GM10248 (cell line): ENCODE results near the gene STAB1.

ENCODE experiments used
- CTCF ChIA-PET: fragments of 300-600 bp; sonication (Branson Sonifier 250); formaldehyde crosslinking; extraction: SDS; loops from one replicate; lab custom pipeline; 2021; ENCODE audit warnings: antibody characterized with exemption; lab: Yijun Ruan, JAX
- POLR2A ChIA-PET: fragments of 350-650 bp; sonication (Branson Sonifier 250); formaldehyde crosslinking; extraction: SDS; loops from one replicate; lab custom pipeline; 2020; ENCODE audit warnings: antibody characterized with exemption; lab: Yijun Ruan, JAX
- DNase-seq: peaks from one replicate; pipeline ENCODE4 v3.0.0; 2012; ENCODE audit errors: extremely low spot score
- CTCF ChIP-seq: IDR thresholded peaks from 2 replicates; pipeline ENCODE4 v1.5.1; 2012; ENCODE audit warnings: mild to moderate bottlenecking, low read depth; ENCODE audit errors: extremely low read depth, missing control alignments, control extremely low read depth

STAB1 gene

GRCh38 chr3:52521488-52521824, 26.3 kb downstream of the STAB1 start:
- CTCF ChIA-PET = interaction anchor here (0.8 kb wide), 1 partner anchor 9 kb away, joined by 3 read pairs; no protein-coding TSS in a partner anchor
- TF ChIP-seq CTCF = no peak
- DNase-seq = no peak
- POLR2A ChIA-PET = no interaction called here

GRCh38 chr3:52521881-52522650, 26.9 kb downstream of the STAB1 start:
- ChIA-PET CTCF (no interaction called here), POLR2A (no interaction called here)
- TF ChIP-seq CTCF = no peak
- DNase-seq = no peak

GRCh38 chr3:52522651-52523251, 27.6 kb downstream of the STAB1 start:
- CTCF ChIA-PET = no interaction called here
- no peak for TF ChIP-seq CTCF
- no peak for DNase-seq
- POLR2A ChIA-PET = no interaction called here

GRCh38 chr3:52523386-52524257, 28.5 kb downstream of the STAB1 start:
- TF ChIP-seq CTCF = no peak
- no peak for DNase-seq
- ChIA-PET CTCF (no interaction called here), POLR2A (no interaction called here)

GRCh38 chr3:52524258-52524751, 29.2 kb downstream of the STAB1 start:
- DNase-seq = no peak
- POLR2A ChIA-PET = no interaction called here

More at GRCh38 chr3:52524258-52524751, 29.2 kb downstream of the STAB1 start:
- CTCF ChIA-PET = no interaction called here
- no peak for TF ChIP-seq CTCF
